GM08714 (cell line): ENCODE data around the gene ABLIM1.

Experiments
- H3K4me3 ChIP-seq: fragments of 200-500 bp; sonication (Bioruptor generic); 2 replicates; pipeline ENCODE4 v1.5.1; 2014; ENCODE audit warnings: mild to moderate bottlenecking, low read length, inconsistent platforms
- ZNF274 ChIP-seq: IDR thresholded peaks from 2 replicates; pipeline ENCODE4 v1.6.1; 2012; ENCODE audit warnings: mild to moderate bottlenecking, low read depth, low read length

Gene ABLIM1

DNA sequence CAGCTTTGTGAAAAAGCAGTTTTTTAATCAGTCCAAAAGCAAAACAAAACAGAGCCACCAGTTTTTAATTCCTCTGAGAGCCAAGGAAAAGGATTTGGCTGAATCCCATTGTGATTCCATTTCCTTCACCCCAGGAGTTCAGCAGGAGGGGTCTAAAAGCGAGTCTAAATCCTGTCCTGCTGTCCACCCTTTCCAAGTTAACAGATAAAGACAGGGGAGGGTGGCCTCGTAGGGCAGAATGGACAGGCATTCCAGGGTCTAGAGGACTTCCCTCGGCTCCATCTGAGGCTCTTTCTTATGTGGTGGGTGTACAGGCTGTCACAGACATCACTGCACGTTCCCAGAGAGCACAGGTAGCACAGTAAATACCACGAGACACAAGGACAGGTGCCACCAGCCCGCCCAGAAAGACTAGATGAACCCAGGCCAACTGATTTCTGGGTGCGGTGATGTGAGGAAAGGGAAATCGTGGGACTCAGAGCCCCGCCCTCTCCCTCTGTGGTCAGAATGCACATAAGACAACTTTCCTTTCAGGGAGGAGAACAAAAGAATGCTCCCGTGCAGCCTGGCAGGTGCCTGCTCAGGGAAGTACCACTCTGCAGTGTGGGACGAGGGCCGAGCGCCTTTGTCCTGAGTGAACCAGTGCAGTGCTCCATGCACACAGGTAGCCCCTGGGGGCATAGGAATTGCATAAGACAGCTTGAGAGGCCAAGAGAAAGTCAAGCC is 119.7 kb downstream of the ABLIM1 start:
- H3K4me3 ChIP-seq = no peak overlapping the region
- TF ChIP-seq ZNF274 = no peak

DNA sequence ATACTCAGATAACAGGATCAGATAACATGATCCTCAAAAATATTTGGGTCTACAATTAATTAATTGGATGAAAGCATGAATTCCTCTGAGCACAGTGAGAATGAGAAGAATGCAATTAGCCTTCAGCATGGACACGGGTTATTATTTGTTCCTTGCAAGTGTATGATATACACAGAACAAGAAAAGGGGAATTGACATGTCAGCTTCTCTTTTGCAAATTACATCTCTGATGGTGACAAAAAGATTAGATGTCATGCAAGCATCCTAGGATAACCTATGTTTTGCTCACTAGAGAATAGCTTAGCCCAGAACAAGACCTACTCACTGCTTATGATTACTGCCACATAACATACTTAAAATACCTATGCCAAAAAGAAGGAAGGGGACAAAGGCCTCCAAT is 120.3 kb downstream of the ABLIM1 start:
- H3K4me3 ChIP-seq = no peak overlapping the region
- TF ChIP-seq ZNF274 = no peak

DNA sequence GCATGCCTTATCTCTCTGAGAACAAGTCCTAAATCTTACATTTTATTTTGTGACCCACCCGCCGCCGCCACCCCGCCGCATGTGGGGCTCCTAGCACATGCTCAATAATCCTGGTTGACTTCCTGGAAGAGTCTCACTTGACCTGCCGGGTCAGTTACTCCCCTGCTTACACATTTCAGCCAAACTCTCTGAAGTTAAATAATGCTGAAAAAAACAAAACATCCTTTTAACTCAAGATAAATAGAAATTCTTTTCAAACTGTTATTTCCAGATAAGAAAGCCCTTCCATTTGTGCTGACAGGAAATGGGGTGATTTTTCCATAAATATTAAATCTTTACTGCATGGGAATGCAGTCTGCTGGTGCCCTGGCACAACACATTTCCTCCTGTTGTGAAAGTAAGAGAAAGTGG is 123.5 kb downstream of the ABLIM1 start:
- TF ChIP-seq ZNF274 = no peak
- no peak overlapping the region for H3K4me3 ChIP-seq

DNA sequence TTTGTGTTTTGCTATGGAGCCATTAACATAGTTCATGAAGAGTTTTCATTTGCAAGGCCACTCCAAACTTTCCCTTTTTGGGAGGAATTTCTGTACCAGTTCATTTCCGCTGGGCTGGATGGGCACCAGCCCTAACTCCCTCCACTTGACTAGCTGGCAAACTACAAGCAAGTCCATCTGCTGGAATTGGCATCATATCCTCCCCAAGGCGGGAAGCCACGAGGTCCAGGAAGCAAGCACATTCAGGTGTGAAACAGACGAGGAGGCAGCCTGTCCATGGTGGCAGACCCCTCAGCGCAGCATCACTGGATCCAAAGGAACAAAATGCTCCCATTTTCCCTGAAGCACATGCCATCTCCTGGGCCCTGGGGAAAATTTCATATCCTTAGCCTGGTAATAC is 125.8 kb downstream of the ABLIM1 start:
- no peak overlapping the region for H3K4me3 ChIP-seq
- no peak for TF ChIP-seq ZNF274

DNA sequence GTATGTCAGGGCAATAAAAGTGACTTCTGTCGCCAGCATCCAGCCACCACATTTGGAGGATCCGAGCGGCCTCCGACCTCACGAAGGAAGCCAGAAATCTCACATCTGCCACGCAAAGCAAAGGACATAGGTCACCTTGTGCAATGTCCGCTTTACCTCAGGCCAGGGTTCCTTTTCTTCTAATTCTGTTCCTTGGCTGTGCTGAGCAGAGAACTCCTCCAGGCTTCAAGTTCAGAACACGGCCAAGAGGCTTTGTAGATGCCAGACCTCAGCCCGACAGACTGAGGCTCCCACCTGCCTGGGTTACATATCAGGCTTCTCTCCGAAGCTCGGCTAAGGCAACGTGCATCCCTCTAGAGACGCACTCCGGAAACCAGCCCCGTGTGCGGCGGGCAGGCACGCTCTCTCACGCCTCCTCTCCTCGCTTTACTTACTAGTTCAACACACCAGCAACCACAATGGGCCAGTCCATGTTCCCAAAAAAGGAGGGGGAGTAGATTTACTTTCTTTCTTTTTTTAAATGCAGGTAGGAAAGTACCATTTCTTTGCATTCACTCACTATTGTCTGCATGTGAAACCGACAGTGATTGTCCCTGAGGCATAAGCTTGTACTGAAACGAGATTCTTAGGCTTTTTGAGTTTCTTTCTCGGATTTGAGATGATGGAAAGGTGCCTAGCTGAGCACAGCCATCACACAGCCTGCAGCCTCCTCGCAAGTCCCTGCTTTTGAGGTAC is 131.4 kb downstream of the ABLIM1 start:
- peak overlapping the region; percentile 72 for H3K4me3 ChIP-seq
- no peak for TF ChIP-seq ZNF274

DNA sequence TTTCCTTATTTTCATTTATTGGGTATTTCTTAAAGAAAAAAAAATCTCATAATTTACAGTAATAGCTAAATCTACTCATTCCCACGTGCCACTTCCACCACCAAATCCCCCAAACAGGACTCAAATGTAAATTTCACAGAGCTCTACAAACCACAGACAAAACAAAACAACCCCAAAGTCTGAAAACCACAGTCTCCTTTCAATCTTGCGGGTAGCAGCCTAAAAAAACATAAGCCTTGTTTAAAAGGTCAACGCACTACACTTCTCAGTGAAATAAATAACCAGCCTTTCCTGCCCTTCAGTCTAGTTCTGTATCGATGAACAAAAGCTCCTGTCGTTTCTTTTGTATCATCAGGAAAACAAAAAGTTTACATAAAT is 132.0 kb downstream of the ABLIM1 start:
- H3K4me3 ChIP-seq = peak overlapping the region; percentile 72
- TF ChIP-seq ZNF274 = no peak

DNA sequence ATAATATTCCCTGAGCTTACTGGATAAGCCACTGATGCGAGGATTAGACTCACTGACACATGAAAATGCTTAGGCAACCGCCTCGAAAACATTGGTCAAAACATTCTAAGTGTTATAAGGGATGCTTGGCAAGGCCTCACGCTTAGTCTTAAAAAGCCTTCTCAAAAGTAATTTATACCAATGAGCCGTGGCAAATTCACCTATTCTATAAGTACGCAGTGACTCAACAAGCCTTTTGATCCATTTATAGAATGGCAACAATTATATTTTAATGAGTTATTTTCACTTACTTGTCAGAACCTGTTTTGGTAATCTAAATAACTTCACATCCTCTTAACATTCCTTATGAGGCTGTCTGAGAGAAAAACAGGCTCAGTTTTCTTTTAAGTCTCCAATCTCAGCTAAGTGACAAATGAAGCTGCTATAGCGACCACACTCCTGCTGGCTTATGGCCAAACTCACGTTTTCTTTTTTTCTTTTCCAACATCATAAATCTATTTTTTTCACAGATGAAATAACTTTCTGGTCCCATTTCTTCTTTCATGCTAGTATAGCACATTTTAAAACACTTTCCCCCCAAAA is 132.6 kb downstream of the ABLIM1 start:
- TF ChIP-seq ZNF274 = no peak
- peak overlapping the region; percentile 72 for H3K4me3 ChIP-seq

DNA sequence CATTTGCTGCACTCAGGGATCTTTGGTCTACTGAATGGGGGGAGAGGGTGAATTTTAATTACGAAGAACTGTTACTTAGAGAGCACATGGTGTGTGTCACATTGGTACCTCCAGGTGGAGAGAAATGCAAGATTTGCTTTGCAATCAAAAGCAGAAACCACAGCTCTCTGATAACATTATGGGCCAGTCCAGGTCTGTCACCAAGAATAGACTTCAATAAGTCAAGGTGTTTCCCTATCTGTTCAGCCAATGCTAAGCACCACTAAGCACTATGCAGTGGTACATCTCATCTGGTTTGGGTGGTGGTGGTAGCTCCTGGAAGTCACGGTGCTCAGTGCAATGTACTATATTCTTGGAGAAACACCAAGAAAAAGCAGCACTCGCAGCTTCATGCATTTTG is 134.2 kb downstream of the ABLIM1 start:
- TF ChIP-seq ZNF274 = no peak
- no peak overlapping the region for H3K4me3 ChIP-seq

DNA sequence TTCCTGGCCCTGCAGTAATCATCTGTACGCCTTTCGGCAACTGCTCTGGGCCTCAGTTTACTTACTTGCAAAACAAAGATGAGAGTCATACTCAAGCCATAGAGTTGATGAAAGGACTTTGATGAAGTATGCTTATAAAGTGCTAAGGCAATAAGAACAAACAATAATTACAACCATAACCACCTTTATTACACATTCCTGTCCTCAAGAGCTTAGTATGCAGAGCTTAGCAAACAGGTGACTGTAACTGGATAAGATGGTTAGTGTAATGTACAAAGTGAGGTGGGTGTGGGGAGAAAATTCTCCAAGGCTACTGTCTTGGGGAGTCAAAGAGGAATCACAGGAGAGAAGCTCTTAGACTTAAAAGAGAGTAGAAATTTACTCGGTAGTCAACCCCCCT is 136.8 kb downstream of the ABLIM1 start:
- TF ChIP-seq ZNF274 = no peak
- no peak overlapping the region for H3K4me3 ChIP-seq

DNA sequence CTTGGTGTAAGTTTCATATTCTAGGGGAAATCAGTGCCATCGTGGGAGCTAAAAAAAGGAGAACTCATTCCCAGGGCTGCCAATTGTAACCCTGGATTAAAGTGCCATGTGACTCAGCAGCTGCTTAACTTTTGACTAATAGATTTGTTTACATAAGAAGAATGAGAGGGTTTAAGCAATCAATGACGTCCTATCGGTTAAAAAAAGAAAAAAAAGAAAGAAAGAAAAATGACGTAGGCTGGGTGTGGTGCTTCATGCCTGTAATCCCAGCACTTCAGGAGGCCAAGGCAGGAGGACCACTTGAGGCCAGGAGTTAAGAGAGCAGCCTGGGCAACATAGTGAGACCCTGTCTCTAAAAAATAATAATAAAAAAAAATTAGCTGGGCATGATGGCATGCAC is 137.6 kb downstream of the ABLIM1 start:
- no peak for TF ChIP-seq ZNF274
- no peak overlapping the region for H3K4me3 ChIP-seq

DNA sequence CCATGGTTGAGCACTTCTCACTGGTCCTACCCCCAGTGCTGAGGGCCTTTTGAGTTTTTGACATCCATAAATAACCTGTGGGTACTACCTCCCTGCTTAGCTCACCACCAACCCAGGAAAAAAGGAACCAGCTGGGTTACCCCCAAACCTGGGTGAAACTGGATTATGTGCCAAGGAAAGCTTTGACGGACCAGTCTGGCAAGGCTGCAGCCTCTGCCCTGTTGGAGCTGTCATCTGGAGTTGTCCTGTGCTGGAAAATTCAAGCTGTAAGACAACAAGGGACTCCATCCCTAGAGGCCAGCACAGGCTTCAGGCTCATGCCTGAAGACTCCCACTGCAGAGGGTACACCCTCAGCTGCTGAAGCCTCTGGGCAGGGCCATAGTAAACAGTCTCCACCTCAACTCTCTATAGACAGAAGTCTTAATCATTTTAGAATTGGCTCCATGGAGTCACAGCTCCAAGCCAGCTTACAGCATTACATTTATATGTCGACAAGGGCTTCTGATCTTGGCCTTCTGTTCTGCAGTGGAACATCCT is 138.2 kb downstream of the ABLIM1 start:
- H3K4me3 ChIP-seq = no peak overlapping the region
- TF ChIP-seq ZNF274 = no peak

DNA sequence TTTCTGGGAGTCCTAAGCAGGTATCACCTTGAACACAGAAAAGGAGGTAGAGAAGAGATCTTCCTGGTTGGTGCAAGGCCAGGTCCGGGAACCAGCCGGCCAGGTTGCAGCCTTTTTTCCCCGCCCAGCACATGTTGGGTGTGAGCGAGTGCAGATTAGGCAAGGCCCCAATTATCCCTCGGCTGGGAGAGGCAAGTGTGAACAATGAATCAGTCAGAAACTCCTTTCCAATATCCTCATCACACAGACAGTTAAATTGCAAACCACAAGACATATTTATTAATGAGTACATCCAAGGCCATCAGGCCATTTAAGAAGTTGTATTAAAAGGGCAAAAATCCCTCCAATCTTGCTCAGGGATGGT is 138.8 kb downstream of the ABLIM1 start:
- no peak for TF ChIP-seq ZNF274
- no peak overlapping the region for H3K4me3 ChIP-seq

DNA sequence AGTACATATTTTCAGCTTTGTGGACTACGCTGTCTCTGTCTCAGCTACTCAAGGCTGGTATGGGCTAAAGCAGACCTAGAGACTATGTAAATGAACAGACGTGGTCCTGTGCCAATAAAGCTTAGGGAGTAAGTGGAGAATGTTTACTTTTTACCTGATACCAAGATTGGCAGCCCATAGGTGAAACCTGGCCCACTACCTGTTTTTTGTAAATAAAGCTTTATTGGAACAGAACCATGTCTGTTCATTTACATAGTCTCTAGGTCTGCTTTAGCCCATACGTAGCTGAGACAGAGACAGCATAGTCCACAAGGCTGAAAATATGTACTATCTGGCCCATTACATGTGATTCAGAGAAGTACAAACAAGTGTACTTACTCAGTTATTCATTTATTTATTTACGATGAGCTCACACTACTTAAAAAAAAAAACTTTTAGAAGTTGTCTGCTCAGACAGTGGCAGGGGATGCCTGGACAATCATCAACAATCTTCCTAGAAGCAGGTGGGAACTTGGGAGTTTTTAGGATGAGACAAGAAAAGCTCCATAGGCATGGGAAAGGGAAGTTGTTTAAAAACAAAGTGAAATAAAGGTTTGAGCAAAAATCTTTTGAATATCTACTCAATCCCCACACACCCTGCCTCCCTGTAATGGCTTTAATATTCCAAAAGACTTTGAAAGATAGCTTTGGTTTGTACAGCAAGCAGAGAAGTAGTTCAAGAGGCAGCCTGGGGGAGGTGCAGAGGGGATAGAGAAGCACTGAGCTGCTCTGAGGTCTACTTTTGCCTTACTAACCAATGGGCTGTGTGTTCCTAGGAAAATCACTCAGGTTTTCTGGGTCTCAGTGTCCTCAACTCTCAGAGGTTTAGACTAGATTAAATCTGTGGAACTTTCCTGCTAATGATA is 139.4 kb downstream of the ABLIM1 start:
- no peak overlapping the region for H3K4me3 ChIP-seq
- TF ChIP-seq ZNF274 = no peak
